ENCODE results near the gene LNP1. TPM values are rescaled to one million over a fixed set of nuclear protein-coding genes. Genes with fewer than 3 reads are reported as not detected.

LNP1 gene
- total and polyA plus RNA-seq, 2 donors (not counting 1 experiment from before 2014, with no cell fraction given) = 3.1 to 3.5 TPM

GRCh38 chr3:100354850-100355249 lies 46.5 kb upstream of the LNP1 start:
- Histone ChIP-seq H3K27me3 (ENCODE audit: control insufficient read depth, insufficient read depth, low read length) (no peaks in the 10 kb centered on the region), H4K20me1 (ENCODE audit: control insufficient read depth, extremely low read depth, insufficient read depth, low read length) (no peaks in the 10 kb centered on the region), H2AFZ (ENCODE audit: low read length) (no peak overlapping the region), H3K9ac (ENCODE audit: insufficient read depth, low read length) (no peak overlapping the region), H3K4me1 (ENCODE audit: control insufficient read depth, extremely low read depth, insufficient read depth, low read length) (no peaks in the 10 kb centered on the region), H3K27ac (ENCODE audit: insufficient read depth, low read length) (no peak overlapping the region), H3K4me2 (ENCODE audit: extremely low read depth, insufficient read depth, low read length) (no peak overlapping the region), H3K79me2 (ENCODE audit: control insufficient read depth, insufficient read depth, low read length) (no peaks in the 10 kb centered on the region), H3K4me3 (replicated peaks in 1 of 4; ENCODE audit: control extremely low read depth in 1 of 4, insufficient read depth in 1 of 4, low read depth in 3 of 4, low read length in 4 of 4) (no peak overlapping the region), H3K36me3 (ENCODE audit: control insufficient read depth, insufficient read depth, low read length) (peaks cover 2% of the 10 kb centered on the region), H3K9me3 (ENCODE audit: control insufficient read depth, insufficient read depth, low read depth, low read length) (no peaks in the 10 kb centered on the region)
- DNase-seq (ENCODE audit: low read depth in 2 of 2) = peak in 1 of 2 donors; percentile 74
- TF ChIP-seq CTCF (conservative IDR thresholded peaks at IDR 0.05 in 1 of 2, IDR thresholded peaks at IDR 0.05 in 1 of 2; ENCODE audit: low read depth in 1 of 2, low read length in 2 of 2) = no peak
- TF ChIP-seq EZH2 (IDR thresholded peaks at IDR 0.05; ENCODE audit: low read length, missing control alignments) = no peak

GRCh38 chr3:100358413-100358812 lies 42.9 kb upstream of the LNP1 start:
- no peak for DNase-seq (ENCODE audit: low read depth in 2 of 2)
- Histone ChIP-seq H3K4me1 (ENCODE audit: control insufficient read depth, extremely low read depth, insufficient read depth, low read length) (no peaks in the 10 kb centered on the region), H2AFZ (ENCODE audit: low read length) (no peak overlapping the region), H3K4me3 (replicated peaks in 1 of 4; ENCODE audit: control extremely low read depth in 1 of 4, insufficient read depth in 1 of 4, low read depth in 3 of 4, low read length in 4 of 4) (no peak overlapping the region), H3K27me3 (ENCODE audit: control insufficient read depth, insufficient read depth, low read length) (no peaks in the 10 kb centered on the region), H3K79me2 (ENCODE audit: control insufficient read depth, insufficient read depth, low read length) (no peaks in the 10 kb centered on the region), H3K4me2 (ENCODE audit: extremely low read depth, insufficient read depth, low read length) (no peak overlapping the region), H3K27ac (ENCODE audit: insufficient read depth, low read length) (no peak overlapping the region), H3K36me3 (ENCODE audit: control insufficient read depth, insufficient read depth, low read length) (peaks cover 5% of the 10 kb centered on the region), H3K9ac (ENCODE audit: insufficient read depth, low read length) (no peak overlapping the region), H3K9me3 (ENCODE audit: control insufficient read depth, insufficient read depth, low read depth, low read length) (no peaks in the 10 kb centered on the region), H4K20me1 (ENCODE audit: control insufficient read depth, extremely low read depth, insufficient read depth, low read length) (no peaks in the 10 kb centered on the region)
- no peak for TF ChIP-seq CTCF (conservative IDR thresholded peaks at IDR 0.05 in 1 of 2, IDR thresholded peaks at IDR 0.05 in 1 of 2; ENCODE audit: low read depth in 1 of 2, low read length in 2 of 2)
- TF ChIP-seq EZH2 (IDR thresholded peaks at IDR 0.05; ENCODE audit: low read length, missing control alignments) = no peak

GRCh38 chr3:100359035-100359434 lies 42.3 kb upstream of the LNP1 start:
- Histone ChIP-seq H3K9ac (ENCODE audit: insufficient read depth, low read length) (no peak overlapping the region), H3K27ac (ENCODE audit: insufficient read depth, low read length) (no peak overlapping the region), H3K4me3 (replicated peaks in 1 of 4; ENCODE audit: control extremely low read depth in 1 of 4, insufficient read depth in 1 of 4, low read depth in 3 of 4, low read length in 4 of 4) (no peak overlapping the region), H3K4me1 (ENCODE audit: control insufficient read depth, extremely low read depth, insufficient read depth, low read length) (no peaks in the 10 kb centered on the region), H3K36me3 (ENCODE audit: control insufficient read depth, insufficient read depth, low read length) (peaks cover 5% of the 10 kb centered on the region), H3K27me3 (ENCODE audit: control insufficient read depth, insufficient read depth, low read length) (no peaks in the 10 kb centered on the region), H4K20me1 (ENCODE audit: control insufficient read depth, extremely low read depth, insufficient read depth, low read length) (no peaks in the 10 kb centered on the region), H3K79me2 (ENCODE audit: control insufficient read depth, insufficient read depth, low read length) (no peaks in the 10 kb centered on the region), H3K4me2 (ENCODE audit: extremely low read depth, insufficient read depth, low read length) (no peak overlapping the region), H3K9me3 (ENCODE audit: control insufficient read depth, insufficient read depth, low read depth, low read length) (no peaks in the 10 kb centered on the region), H2AFZ (ENCODE audit: low read length) (no peak overlapping the region)
- no peak for DNase-seq (ENCODE audit: low read depth in 2 of 2)
- TF ChIP-seq EZH2 (IDR thresholded peaks at IDR 0.05; ENCODE audit: low read length, missing control alignments) = no peak

Measured in fibroblast of lung (primary cell).